Thyroid gland (tissue), 4 donors: ENCODE results near the gene CLEC20A. TPM values are rescaled to one million over a fixed set of nuclear protein-coding genes. Genes with fewer than 3 reads are reported as not detected.

Experiments
- DNase-seq, 2 donors: peaks; one replicate each; pipeline ENCODE4 v3.0.0-alpha.2; 2019
- H3K27ac ChIP-seq, 3 donors: fragments of 200-600 bp; sonication (generic); 1 replicate in 2 of 3; 2 replicates in 1 of 3; pipeline ENCODE4 v1.5.1; 2016 to 2019; ENCODE audit warnings: mild to moderate bottlenecking in 1 of 3, moderate library complexity in 1 of 3
- H3K27me3 ChIP-seq: fragments of 200-600 bp; sonication (generic); one replicate; pipeline ENCODE4 v1.5.1; 2019
- H3K36me3 ChIP-seq, 2 donors: fragments of 200-600 bp; sonication (generic); one replicate each; pipeline ENCODE4 v1.5.1; 2016 to 2019
- H3K4me1 ChIP-seq, 2 donors: fragments of 200-600 bp; sonication (generic); one replicate each; pipeline ENCODE4 v1.5.1; 2017 to 2019
- H3K4me3 ChIP-seq, 3 donors: fragments of 200-600 bp; sonication (generic); replicated peaks in 1 of 3; 1 replicate in 2 of 3; 2 replicates in 1 of 3; pipeline ENCODE4 v1.5.1; 2016; ENCODE audit warnings: mild to moderate bottlenecking in 1 of 3
- H3K9me3 ChIP-seq: fragments of 200-600 bp; sonication (generic); one replicate; pipeline ENCODE4 v1.5.1; 2017
- POLR2A ChIP-seq, 2 donors: fragments of 450-650 bp; IDR thresholded peaks; one replicate each; pipeline ENCODE4 v1.6.1; 2017; ENCODE audit warnings: antibody characterized with exemption in 2 of 2, mild to moderate bottlenecking in 2 of 2, moderate library complexity in 1 of 2
- WGBS, 2 donors: methylation state at CpG; one replicate each; pipeline ENCODE4 v1.1.5; 2017; 5-methylcytosine and 5-hydroxymethylcytosine counted together
- intact Hi-C: fragments of 100-400 bp; cut with DNase I; formaldehyde crosslinking; loops from one replicate; pipeline ENCODE4 v1.15.1; 2023
- small RNA-seq: library from RNA; depleted of rRNA; stranded (forward); fragments of <200 nt; gene quantifications from one replicate; pipeline ENCODE3, GENCODE V24; 2016
- total RNA-seq, 4 donors: library from RNA; depleted of rRNA; stranded (reverse); fragments of >200 nt; gene quantifications; one replicate each; pipeline ENCODE4 v1.2.3, GENCODE V29; 2016
- TF ChIP-seq, protein P1 (sequence below), 6 experiments: fragments of 200-600 bp in 3 of 6; fragments of 450-650 bp in 3 of 6; sonication (generic) in 3 of 6; IDR thresholded peaks; one replicate each; pipeline ENCODE4 v1.5.1; 2016 to 2019; ENCODE audit warnings: antibody characterized with exemption in 6 of 6, mild to moderate bottlenecking in 2 of 6, inconsistent platforms in 1 of 6, moderate library complexity in 1 of 6

The CLEC20A gene
- total RNA-seq, 4 donors from 2014 or later = not detected

DNA sequence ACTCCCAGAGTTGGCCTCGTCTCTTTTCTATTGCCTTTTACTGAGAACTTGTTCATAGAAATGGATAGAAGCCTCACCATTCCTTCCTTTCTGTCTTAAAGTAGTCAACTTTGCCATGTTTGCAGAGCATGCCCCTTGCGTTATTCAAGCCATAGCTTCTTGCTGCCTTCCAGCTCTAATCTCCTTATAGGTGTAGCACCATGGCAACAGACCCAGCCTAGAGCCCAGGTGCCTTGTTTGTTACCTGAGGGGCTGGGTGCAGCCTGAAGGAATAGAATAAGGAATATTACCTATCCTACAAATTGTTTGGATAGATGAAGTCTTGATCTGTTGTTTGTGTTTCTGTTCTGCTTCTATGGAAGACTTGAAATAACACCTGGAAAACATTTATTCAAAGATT is 59.9 kb downstream of the CLEC20A start:
- no peak for DNase-seq
- Histone ChIP-seq H3K27ac (no peak overlapping the region), H3K4me1 (peaks cover 0 to 8% of the 10 kb centered on the region in 2 donors), H3K4me3 (no peak overlapping the region), H3K9me3 (no peaks in the 10 kb centered on the region), H3K27me3 (no peaks in the 10 kb centered on the region), H3K36me3 (no peaks in the 10 kb centered on the region)
- WGBS, 2 donors = 89 to 96% methylated on average over 2 of the region's 2 CpGs
- TF ChIP-seq POLR2A (IDR thresholded peaks at IDR 0.05) = no peak
- TF ChIP-seq, protein P1, sequence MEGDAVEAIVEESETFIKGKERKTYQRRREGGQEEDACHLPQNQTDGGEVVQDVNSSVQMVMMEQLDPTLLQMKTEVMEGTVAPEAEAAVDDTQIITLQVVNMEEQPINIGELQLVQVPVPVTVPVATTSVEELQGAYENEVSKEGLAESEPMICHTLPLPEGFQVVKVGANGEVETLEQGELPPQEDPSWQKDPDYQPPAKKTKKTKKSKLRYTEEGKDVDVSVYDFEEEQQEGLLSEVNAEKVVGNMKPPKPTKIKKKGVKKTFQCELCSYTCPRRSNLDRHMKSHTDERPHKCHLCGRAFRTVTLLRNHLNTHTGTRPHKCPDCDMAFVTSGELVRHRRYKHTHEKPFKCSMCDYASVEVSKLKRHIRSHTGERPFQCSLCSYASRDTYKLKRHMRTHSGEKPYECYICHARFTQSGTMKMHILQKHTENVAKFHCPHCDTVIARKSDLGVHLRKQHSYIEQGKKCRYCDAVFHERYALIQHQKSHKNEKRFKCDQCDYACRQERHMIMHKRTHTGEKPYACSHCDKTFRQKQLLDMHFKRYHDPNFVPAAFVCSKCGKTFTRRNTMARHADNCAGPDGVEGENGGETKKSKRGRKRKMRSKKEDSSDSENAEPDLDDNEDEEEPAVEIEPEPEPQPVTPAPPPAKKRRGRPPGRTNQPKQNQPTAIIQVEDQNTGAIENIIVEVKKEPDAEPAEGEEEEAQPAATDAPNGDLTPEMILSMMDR (IDR thresholded peaks at IDR 0.05) = no peak
- intact Hi-C loops = no loop called here

- Histone ChIP-seq H3K36me3 (no peaks in the 10 kb centered on the region), H3K4me1 (peaks cover 0 to 8% of the 10 kb centered on the region in 2 donors), H3K9me3 (no peaks in the 10 kb centered on the region), H3K4me3 (no peak overlapping the region), H3K27me3 (no peaks in the 10 kb centered on the region), H3K27ac (no peak overlapping the region)
- DNase-seq = peak; percentile 11 to 17
- intact Hi-C loops = no loop called here
- TF ChIP-seq, protein P1 (IDR thresholded peaks at IDR 0.05) = no peak
- TF ChIP-seq POLR2A (IDR thresholded peaks at IDR 0.05) = no peak
Observed at GRCh38 chr1:178434899-178435435, 61.8 kb downstream of the CLEC20A start.

DNA sequence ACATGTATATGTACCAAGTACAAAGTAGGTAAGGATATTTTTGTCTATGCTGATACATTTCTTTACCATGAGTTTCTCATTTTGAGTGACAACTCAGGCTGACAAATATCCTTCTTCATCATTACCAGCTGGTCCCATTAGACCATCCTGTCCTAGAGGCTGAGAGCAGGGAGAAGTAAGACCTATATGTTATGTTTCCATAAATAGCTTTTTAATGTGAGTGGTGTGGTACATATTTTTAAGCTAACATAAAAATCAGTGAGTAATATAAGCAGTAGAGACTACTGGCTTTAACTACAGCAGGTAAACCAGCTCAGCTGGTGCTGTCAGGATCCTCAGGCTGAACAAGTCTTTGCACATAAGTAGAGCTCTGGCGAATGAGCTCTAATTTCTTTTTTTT is 62.4 kb downstream of the CLEC20A start:
- 39 to 40% methylated on average over 1 of the region's 1 CpG for WGBS, 2 donors
- intact Hi-C loops = no loop called here
- Histone ChIP-seq H3K27ac (no peak overlapping the region), H3K9me3 (no peaks in the 10 kb centered on the region), H3K36me3 (no peaks in the 10 kb centered on the region), H3K27me3 (no peaks in the 10 kb centered on the region), H3K4me3 (no peak overlapping the region), H3K4me1 (peaks cover 0 to 8% of the 10 kb centered on the region in 2 donors)
- no peak for TF ChIP-seq POLR2A (IDR thresholded peaks at IDR 0.05)
- TF ChIP-seq, protein P1 (IDR thresholded peaks at IDR 0.05) = no peak
- DNase-seq = no peak

Small RNA genes within 50 kb of the gene (small RNA-seq; reads per million reads assigned to genes)
- gene RF00017 = not detected

Other genes with a start within 250 kb of the CLEC20A start
- not detected for gene TEX35, start 16.1 kb upstream of the CLEC20A start, total RNA-seq
- gene RALGPS2, start 228.3 kb upstream of the CLEC20A start, total RNA-seq = 10 to 100 TPM; 15.3 to 31.4 (median 17.7) TPM